ENCODE results near the gene C3orf52.
A peak's percentile ranks its signal among the peaks of the same experiment; 100 is the strongest.

Gene C3orf52

GRCh38 chr3:112096176-112096575 is 10.0 kb downstream of the C3orf52 start:
- H3K4me3 ChIP-seq (ENCODE audit: low read depth in 1 of 5, low read length in 5 of 5): no peak overlapping the region
- no peaks in the 10 kb centered on the region for H3K36me3 ChIP-seq (ENCODE audit: control insufficient read depth in 5 of 5, insufficient read depth in 5 of 5, low read length in 5 of 5)
- H3K27ac ChIP-seq (ENCODE audit: low read depth, low read length): no peak overlapping the region
- no peaks in the 10 kb centered on the region for H3K27me3 ChIP-seq (ENCODE audit: control insufficient read depth in 5 of 5, insufficient read depth in 4 of 5, low read length in 5 of 5)
- H3K9ac ChIP-seq (ENCODE audit: low read length in 5 of 5): no peak overlapping the region
- peaks cover 0 to 9% (median 7%) of the 10 kb centered on the region in 5 donors for H3K4me1 ChIP-seq (ENCODE audit: control insufficient read depth in 5 of 5, insufficient read depth in 5 of 5, low read length in 5 of 5)
- H3K9me3 ChIP-seq (ENCODE audit: control insufficient read depth in 5 of 5, low read length in 5 of 5): no peaks in the 10 kb centered on the region

DNA sequence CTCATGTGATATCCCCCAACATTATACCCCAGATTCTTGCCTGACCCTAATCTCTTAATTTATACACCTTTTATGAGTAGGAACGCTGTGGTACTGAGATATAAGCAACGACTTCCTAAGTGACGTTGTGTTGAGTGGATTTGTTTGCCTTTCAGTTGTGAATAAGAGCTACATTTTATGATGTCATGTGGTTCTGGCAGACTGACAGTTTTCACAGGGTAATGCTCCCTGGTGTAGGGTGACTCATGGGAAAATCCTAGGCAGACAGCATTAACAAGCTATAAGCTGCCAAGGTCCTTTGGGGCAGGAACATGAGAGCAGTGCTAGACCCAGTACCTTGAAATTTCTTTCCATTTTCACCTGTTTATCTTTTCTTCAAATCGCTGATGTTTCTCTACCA is 11.2 kb downstream of the C3orf52 start:
- no peaks in the 10 kb centered on the region for H3K27me3 ChIP-seq (ENCODE audit: control insufficient read depth in 5 of 5, insufficient read depth in 4 of 5, low read length in 5 of 5)
- no peak overlapping the region for H3K27ac ChIP-seq (ENCODE audit: low read depth, low read length)
- H3K9me3 ChIP-seq (ENCODE audit: control insufficient read depth in 5 of 5, low read length in 5 of 5): no peaks in the 10 kb centered on the region

DNA sequence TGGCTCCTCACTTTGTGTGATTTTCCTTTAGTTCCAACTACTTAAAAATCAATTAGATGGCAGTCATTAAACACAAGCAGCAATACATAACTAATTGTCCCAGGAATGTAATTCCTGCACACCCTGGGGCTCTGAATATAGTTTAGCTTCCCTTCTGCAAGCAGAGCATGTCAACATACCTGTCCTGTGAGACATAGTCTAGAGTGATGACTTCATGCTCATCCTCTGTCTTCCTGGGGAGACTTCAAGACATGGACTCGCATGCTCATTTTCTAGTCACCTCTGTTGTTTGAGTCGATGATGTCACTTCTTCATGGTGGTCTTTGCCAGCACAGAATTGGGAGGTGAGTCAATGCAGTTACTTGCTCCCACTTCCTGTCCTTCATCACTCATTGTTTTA is 15.7 kb downstream of the C3orf52 start:
- no peak overlapping the region for H3K9ac ChIP-seq (ENCODE audit: low read length in 5 of 5)
- no peaks in the 10 kb centered on the region for H3K9me3 ChIP-seq (ENCODE audit: control insufficient read depth in 5 of 5, low read length in 5 of 5)
- no peaks in the 10 kb centered on the region for H3K4me1 ChIP-seq (ENCODE audit: control insufficient read depth in 5 of 5, insufficient read depth in 5 of 5, low read length in 5 of 5)
- H3K36me3 ChIP-seq (ENCODE audit: control insufficient read depth in 5 of 5, insufficient read depth in 5 of 5, low read length in 5 of 5): peaks cover 0 to 2% (median 0%) of the 10 kb centered on the region in 5 donors
- no peak overlapping the region for H3K27ac ChIP-seq (ENCODE audit: low read depth, low read length)
- no peak overlapping the region for H3K4me3 ChIP-seq (ENCODE audit: low read depth in 1 of 5, low read length in 5 of 5)
- H3K27me3 ChIP-seq (ENCODE audit: control insufficient read depth in 5 of 5, insufficient read depth in 4 of 5, low read length in 5 of 5): peaks cover 0 to 3% (median 0%) of the 10 kb centered on the region in 5 donors

More for the DNA sequence above, 11.2 kb downstream of the C3orf52 start:
- no peak overlapping the region for H3K9ac ChIP-seq (ENCODE audit: low read length in 5 of 5)
- H3K36me3 ChIP-seq (ENCODE audit: control insufficient read depth in 5 of 5, insufficient read depth in 5 of 5, low read length in 5 of 5): no peaks in the 10 kb centered on the region
- H3K4me3 ChIP-seq (ENCODE audit: low read depth in 1 of 5, low read length in 5 of 5): no peak overlapping the region
- peaks cover 0 to 9% (median 6%) of the 10 kb centered on the region in 5 donors for H3K4me1 ChIP-seq (ENCODE audit: control insufficient read depth in 5 of 5, insufficient read depth in 5 of 5, low read length in 5 of 5)

- H3K9ac ChIP-seq (ENCODE audit: low read length in 5 of 5): no peak overlapping the region
- no peaks in the 10 kb centered on the region for H3K9me3 ChIP-seq (ENCODE audit: control insufficient read depth in 5 of 5, low read length in 5 of 5)
- H3K4me3 ChIP-seq (ENCODE audit: low read depth in 1 of 5, low read length in 5 of 5): no peak overlapping the region
- peaks cover 0 to 3% (median 0%) of the 10 kb centered on the region in 5 donors for H3K27me3 ChIP-seq (ENCODE audit: control insufficient read depth in 5 of 5, insufficient read depth in 4 of 5, low read length in 5 of 5)
- H3K36me3 ChIP-seq (ENCODE audit: control insufficient read depth in 5 of 5, insufficient read depth in 5 of 5, low read length in 5 of 5): peaks cover 0 to 4% (median 0%) of the 10 kb centered on the region in 5 donors
- no peaks in the 10 kb centered on the region for H3K4me1 ChIP-seq (ENCODE audit: control insufficient read depth in 5 of 5, insufficient read depth in 5 of 5, low read length in 5 of 5)
- no peak overlapping the region for H3K27ac ChIP-seq (ENCODE audit: low read depth, low read length)
Observed at GRCh38 chr3:112104774-112105173, 18.6 kb downstream of the C3orf52 start.

DNA sequence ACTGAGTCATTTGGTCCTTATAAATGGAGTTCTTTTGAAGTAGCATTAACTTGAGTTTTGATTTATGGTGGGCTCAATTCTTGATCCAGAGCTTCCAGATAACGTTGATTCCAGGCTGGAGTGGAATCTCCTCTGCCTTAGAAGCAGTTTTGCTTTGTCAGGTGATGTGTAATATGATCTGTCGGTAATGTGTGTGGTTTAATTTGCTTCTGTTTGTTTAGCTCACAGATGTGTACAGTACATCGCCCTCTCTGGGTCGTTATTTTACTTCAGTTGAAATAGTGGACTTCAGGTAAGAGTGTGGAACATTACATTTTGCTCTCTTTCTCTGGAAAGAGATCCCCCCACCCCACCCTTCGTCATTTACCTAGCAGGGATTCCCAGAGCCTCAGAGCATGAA is 23.1 kb downstream of the C3orf52 start:
- Histone ChIP-seq H3K36me3 (ENCODE audit: control insufficient read depth in 5 of 5, insufficient read depth in 5 of 5, low read length in 5 of 5) (peaks cover 0 to 4% (median 0%) of the 10 kb centered on the region in 5 donors), H3K4me1 (ENCODE audit: control insufficient read depth in 5 of 5, insufficient read depth in 5 of 5, low read length in 5 of 5) (peaks cover 0 to 5% (median 0%) of the 10 kb centered on the region in 5 donors), H3K27me3 (ENCODE audit: control insufficient read depth in 5 of 5, insufficient read depth in 4 of 5, low read length in 5 of 5) (no peaks in the 10 kb centered on the region), H3K27ac (ENCODE audit: low read depth, low read length) (no peak overlapping the region), H3K9me3 (ENCODE audit: control insufficient read depth in 5 of 5, low read length in 5 of 5) (no peaks in the 10 kb centered on the region), H3K4me3 (ENCODE audit: low read depth in 1 of 5, low read length in 5 of 5) (no peak overlapping the region), H3K9ac (ENCODE audit: low read length in 5 of 5) (no peak overlapping the region)

- Histone ChIP-seq H3K9ac (ENCODE audit: low read length in 5 of 5) (no peak overlapping the region), H3K4me1 (ENCODE audit: control insufficient read depth in 5 of 5, insufficient read depth in 5 of 5, low read length in 5 of 5) (peaks cover 0 to 9% (median 5%) of the 10 kb centered on the region in 5 donors), H3K4me3 (ENCODE audit: low read depth in 1 of 5, low read length in 5 of 5) (no peak overlapping the region), H3K36me3 (ENCODE audit: control insufficient read depth in 5 of 5, insufficient read depth in 5 of 5, low read length in 5 of 5) (peaks cover 0 to 2% (median 0%) of the 10 kb centered on the region in 5 donors), H3K27ac (ENCODE audit: low read depth, low read length) (no peak overlapping the region), H3K27me3 (ENCODE audit: control insufficient read depth in 5 of 5, insufficient read depth in 4 of 5, low read length in 5 of 5) (no peaks in the 10 kb centered on the region), H3K9me3 (ENCODE audit: control insufficient read depth in 5 of 5, low read length in 5 of 5) (no peaks in the 10 kb centered on the region)
Observed at GRCh38 chr3:112111785-112112402, 25.7 kb downstream of the C3orf52 start.

GRCh38 chr3:112114576-112115160 is 28.5 kb downstream of the C3orf52 start:
- Histone ChIP-seq H3K27ac (ENCODE audit: low read depth, low read length) (no peak overlapping the region), H3K9ac (ENCODE audit: low read length in 5 of 5) (no peak overlapping the region), H3K4me1 (ENCODE audit: control insufficient read depth in 5 of 5, insufficient read depth in 5 of 5, low read length in 5 of 5) (peaks cover 0 to 19% (median 5%) of the 10 kb centered on the region in 5 donors), H3K36me3 (ENCODE audit: control insufficient read depth in 5 of 5, insufficient read depth in 5 of 5, low read length in 5 of 5) (no peaks in the 10 kb centered on the region), H3K4me3 (ENCODE audit: low read depth in 1 of 5, low read length in 5 of 5) (no peak overlapping the region), H3K27me3 (ENCODE audit: control insufficient read depth in 5 of 5, insufficient read depth in 4 of 5, low read length in 5 of 5) (no peaks in the 10 kb centered on the region), H3K9me3 (ENCODE audit: control insufficient read depth in 5 of 5, low read length in 5 of 5) (no peaks in the 10 kb centered on the region)

DNA sequence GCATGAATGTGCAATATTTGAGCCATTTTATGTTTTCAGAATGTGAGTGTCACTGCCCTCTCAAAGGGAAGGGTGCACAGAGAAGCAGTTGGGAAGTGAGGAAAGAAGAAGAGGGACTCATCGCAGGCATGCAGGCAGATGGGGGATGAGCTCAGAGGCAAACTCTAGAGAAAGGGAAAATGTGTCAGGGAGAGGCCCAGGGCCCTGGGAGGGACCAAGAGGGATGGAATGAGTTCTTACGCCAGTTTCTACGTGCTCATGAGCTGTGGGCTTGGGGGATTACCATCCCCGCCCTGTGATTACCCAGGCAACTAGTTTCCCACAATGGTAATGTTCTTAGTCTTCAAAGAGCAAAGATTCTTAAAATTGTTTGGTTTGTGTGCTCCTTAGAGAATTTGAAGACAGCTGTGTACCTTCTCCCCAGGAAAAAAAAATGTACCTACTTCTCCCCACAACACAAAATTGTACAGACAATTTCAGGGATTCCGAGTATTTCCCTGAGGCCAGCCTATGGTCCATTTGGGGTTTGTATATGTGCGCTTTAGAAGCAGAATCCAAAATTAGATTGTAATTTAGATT is 29.1 kb downstream of the C3orf52 start:
- H3K36me3 ChIP-seq (ENCODE audit: control insufficient read depth in 5 of 5, insufficient read depth in 5 of 5, low read length in 5 of 5): no peaks in the 10 kb centered on the region
- H3K9me3 ChIP-seq (ENCODE audit: control insufficient read depth in 5 of 5, low read length in 5 of 5): no peaks in the 10 kb centered on the region
- H3K9ac ChIP-seq (ENCODE audit: low read length in 5 of 5): no peak overlapping the region

DNA sequence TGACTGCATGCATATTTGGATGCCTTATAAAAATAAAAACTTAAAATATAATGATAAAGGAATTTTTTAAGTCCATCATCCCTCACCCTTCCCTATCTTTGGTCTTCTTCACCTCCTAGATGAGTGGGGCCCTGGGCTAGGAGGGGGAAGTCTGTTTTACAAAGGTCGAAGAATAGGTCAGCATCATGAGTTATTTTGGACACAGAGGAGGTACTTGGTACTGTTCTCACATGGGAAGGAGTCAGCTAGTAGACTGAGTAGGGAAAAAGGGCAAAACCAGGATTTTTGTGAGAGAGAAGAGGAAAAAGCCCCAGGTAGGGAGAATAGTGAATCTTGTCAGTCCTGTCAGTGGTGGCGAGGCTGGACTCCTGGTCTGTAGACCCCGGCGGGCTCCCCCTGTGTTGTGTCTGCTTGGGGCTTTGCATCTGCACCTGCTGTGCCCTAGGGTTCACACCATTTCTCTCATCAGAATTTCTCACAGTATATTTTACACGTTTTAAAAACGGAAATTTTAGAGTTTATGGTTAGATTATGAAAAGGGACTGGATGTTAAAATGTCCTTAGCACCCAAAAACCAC is 29.7 kb downstream of the C3orf52 start:
- H3K9ac ChIP-seq (ENCODE audit: low read length in 5 of 5): no peak overlapping the region
- H3K36me3 ChIP-seq (ENCODE audit: control insufficient read depth in 5 of 5, insufficient read depth in 5 of 5, low read length in 5 of 5): no peaks in the 10 kb centered on the region
- no peak overlapping the region for H3K4me3 ChIP-seq (ENCODE audit: low read depth in 1 of 5, low read length in 5 of 5)
- no peaks in the 10 kb centered on the region for H3K9me3 ChIP-seq (ENCODE audit: control insufficient read depth in 5 of 5, low read length in 5 of 5)
- H3K4me1 ChIP-seq (ENCODE audit: control insufficient read depth in 5 of 5, insufficient read depth in 5 of 5, low read length in 5 of 5): peaks cover 0 to 25% (median 5%) of the 10 kb centered on the region in 5 donors
- no peak overlapping the region for H3K27ac ChIP-seq (ENCODE audit: low read depth, low read length)
- H3K27me3 ChIP-seq (ENCODE audit: control insufficient read depth in 5 of 5, insufficient read depth in 4 of 5, low read length in 5 of 5): no peaks in the 10 kb centered on the region

More for the DNA sequence above, 29.1 kb downstream of the C3orf52 start:
- Histone ChIP-seq H3K4me3 (ENCODE audit: low read depth in 1 of 5, low read length in 5 of 5) (no peak overlapping the region), H3K27me3 (ENCODE audit: control insufficient read depth in 5 of 5, insufficient read depth in 4 of 5, low read length in 5 of 5) (no peaks in the 10 kb centered on the region), H3K27ac (ENCODE audit: low read depth, low read length) (no peak overlapping the region), H3K4me1 (ENCODE audit: control insufficient read depth in 5 of 5, insufficient read depth in 5 of 5, low read length in 5 of 5) (peaks cover 0 to 24% (median 5%) of the 10 kb centered on the region in 5 donors)

GRCh38 chr3:112116748-112117186 is 30.6 kb downstream of the C3orf52 start:
- Histone ChIP-seq H3K36me3 (ENCODE audit: control insufficient read depth in 5 of 5, insufficient read depth in 5 of 5, low read length in 5 of 5) (no peaks in the 10 kb centered on the region), H3K9ac (ENCODE audit: low read length in 5 of 5) (peak overlapping the region in 2 of 5 donors; percentile 4 to 31), H3K27ac (ENCODE audit: low read depth, low read length) (no peak overlapping the region), H3K4me1 (ENCODE audit: control insufficient read depth in 5 of 5, insufficient read depth in 5 of 5, low read length in 5 of 5) (peaks cover 0 to 25% (median 0%) of the 10 kb centered on the region in 5 donors), H3K9me3 (ENCODE audit: control insufficient read depth in 5 of 5, low read length in 5 of 5) (no peaks in the 10 kb centered on the region), H3K4me3 (ENCODE audit: low read depth in 1 of 5, low read length in 5 of 5) (peak overlapping the region; percentile 13 to 62 (median 57)), H3K27me3 (ENCODE audit: control insufficient read depth in 5 of 5, insufficient read depth in 4 of 5, low read length in 5 of 5) (no peaks in the 10 kb centered on the region)
